Kidney (tissue), 14 donors: ENCODE results near the gene SLC35F1. TPM values are rescaled to one million over a fixed set of nuclear protein-coding genes. Genes with fewer than 3 reads are reported as not detected.

Source experiments
- DNase-seq, 5 donors: peaks; one replicate each; pipeline ENCODE4 v3.0.0-alpha.2; 2013 to 2020
- FAIRE-seq: peaks from 2 replicates; lab custom pipeline; 2012; peaks lifted over from hg19 to GRCh38; lab: Jason Lieb, UNC
- H3K27ac ChIP-seq, 2 donors: one replicate each; pipeline ENCODE4 v1.7.0; 2013; ENCODE audit warnings: low read depth in 2 of 2, low read length in 2 of 2, inconsistent platforms in 1 of 2
- H3K27me3 ChIP-seq: one replicate; pipeline ENCODE4 v1.7.1; 2013; ENCODE audit warnings: low read length, inconsistent platforms; ENCODE audit not compliant: control insufficient read depth, insufficient read depth
- H3K36me3 ChIP-seq, 3 donors: one replicate each; pipeline versions ENCODE4 v1.7.0 to v1.7.1; 2013; ENCODE audit warnings: low read length in 3 of 3, control low read depth in 1 of 3, inconsistent platforms in 1 of 3; ENCODE audit not compliant: insufficient read depth in 3 of 3, control insufficient read depth in 2 of 3
- H3K4me1 ChIP-seq, 3 donors: one replicate each; pipeline versions ENCODE4 v1.7.0 to v1.7.1; 2013; ENCODE audit warnings: low read length in 3 of 3, inconsistent platforms in 1 of 3, low read depth in 1 of 3; ENCODE audit not compliant: control insufficient read depth in 2 of 3, insufficient read depth in 2 of 3
- H3K4me3 ChIP-seq, 3 donors: one replicate each; pipeline versions ENCODE4 v1.7.0 to v1.8.1; 2013; ENCODE audit warnings: low read length in 3 of 3, control low read depth in 1 of 3, inconsistent platforms in 1 of 3
- H3K9ac ChIP-seq, 3 donors: one replicate each; pipeline versions ENCODE4 v1.7.0 to v1.7.1; 2013; ENCODE audit warnings: low read length in 3 of 3, control low read depth in 1 of 3, inconsistent platforms in 1 of 3
- H3K9me3 ChIP-seq, 3 donors: one replicate each; pipeline versions ENCODE4 v1.7.0 to v1.7.1; 2013; ENCODE audit warnings: low read length in 3 of 3, control low read depth in 1 of 3, inconsistent platforms in 1 of 3; ENCODE audit not compliant: control insufficient read depth in 2 of 3, insufficient read depth in 1 of 3
- CTCF ChIP-seq: IDR thresholded peaks from 3 replicates; pipeline ENCODE4 v1.5.1; 2012; ENCODE audit warnings: mild to moderate bottlenecking, moderate library complexity, borderline replicate concordance; ENCODE audit not compliant: insufficient read depth; ENCODE audit errors: extremely low read depth
- intact Hi-C: fragments of 100-400 bp; cut with DNase I; formaldehyde crosslinking; loops from one replicate; pipeline ENCODE4 v1.11.1; 2022
- polyA plus RNA-seq: library from polyadenylated mRNA; stranded (reverse); fragments of 350-450 nt; fragmentation: Illumina TruSeq; extraction: RNeasy Lipid Tissue Mini Kit (QIAGEN cat#74804); gene quantifications from one replicate; pipeline ENCODE4 v1.2.3, GENCODE V29; 2014; ENCODE audit warnings: low read depth, low replicate concordance; ENCODE audit not compliant: insufficient read depth
- total RNA-seq: library from RNA; stranded (reverse); fragmentation: NEBNext Ultra II Directional; extraction: Animal tissue kit (Norgen Biotek cat#: 25700); gene quantifications from one replicate; pipeline ENCODE4 v1.2.1, GENCODE V29; 2021
- donor health status: control.
- donor health status: control.
- donor health status: control.
- donor health status: control.
- donor health status: control.
- donor health status: DM: yes; HTN: yes; CAD: no.
- donor health status: Normal renal cell carcinoma (clear cell type).

Gene SLC35F1
- total and polyA plus RNA-seq, 2 donors from 2014 or later: 0.28 to 0.63 TPM

DNA sequence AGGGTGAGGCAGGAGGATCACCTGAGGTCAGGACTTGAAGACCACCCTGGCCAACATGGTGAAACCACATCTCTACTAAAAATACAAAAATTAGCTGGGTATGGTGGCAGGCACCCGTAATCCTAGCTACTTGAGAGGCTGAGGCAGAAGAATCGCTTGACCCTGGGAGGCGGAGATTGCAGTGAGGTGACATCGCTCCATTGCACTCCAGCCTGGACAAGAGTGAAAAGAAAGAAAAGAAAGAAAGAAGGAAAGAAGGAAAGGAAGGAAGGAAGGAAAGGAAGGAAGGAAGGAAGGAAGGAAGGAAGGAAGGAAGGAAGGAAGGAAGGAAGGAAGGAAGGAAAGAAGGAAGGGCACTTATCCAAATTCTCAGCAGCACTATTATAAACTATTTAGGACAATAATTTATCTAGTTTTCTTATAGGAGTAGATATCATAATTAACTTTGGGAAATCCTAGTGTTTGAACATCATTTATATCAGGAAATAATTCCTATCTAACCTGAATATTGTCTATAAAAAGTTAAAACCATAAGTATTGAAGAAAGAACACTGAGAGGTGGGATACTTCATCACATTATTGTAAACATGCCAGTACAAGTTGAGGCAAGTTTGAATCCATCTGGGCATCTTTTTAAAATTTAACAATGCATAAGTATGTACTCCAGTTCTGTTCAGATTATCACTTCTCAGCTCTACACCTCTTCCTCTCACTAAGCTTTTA is 305.5 kb downstream of the SLC35F1 start:
- no peak overlapping the region for H3K9ac ChIP-seq
- no peaks in the 10 kb centered on the region for H3K9me3 ChIP-seq
- no peaks in the 10 kb centered on the region for H3K4me1 ChIP-seq
- no peak for TF ChIP-seq CTCF
- H3K36me3 ChIP-seq: no peaks in the 10 kb centered on the region
- H3K27ac ChIP-seq: no peak overlapping the region
- H3K4me3 ChIP-seq: no peak overlapping the region
- DNase-seq (no peak), FAIRE-seq (no peak)
- intact Hi-C loops: no loop called here
- no peaks in the 10 kb centered on the region for H3K27me3 ChIP-seq

- H3K27ac ChIP-seq: no peak overlapping the region
- intact Hi-C loops: no loop called here
- no peak for TF ChIP-seq CTCF
Measured at GRCh38 chr6:118215269-118215668, 308.2 kb downstream of the SLC35F1 start.

GRCh38 chr6:118216751-118217150 is 309.7 kb downstream of the SLC35F1 start:
- TF ChIP-seq CTCF: no peak
- DNase-seq (no peak), FAIRE-seq (no peak)
- H3K4me3 ChIP-seq: no peak overlapping the region
- no peaks in the 10 kb centered on the region for H3K27me3 ChIP-seq
- H3K9ac ChIP-seq: no peak overlapping the region
- H3K27ac ChIP-seq: no peak overlapping the region
- H3K4me1 ChIP-seq: no peaks in the 10 kb centered on the region
- intact Hi-C loops: no loop called here
- no peaks in the 10 kb centered on the region for H3K9me3 ChIP-seq
- H3K36me3 ChIP-seq: no peaks in the 10 kb centered on the region

More at GRCh38 chr6:118215269-118215668, 308.2 kb downstream of the SLC35F1 start:
- FAIRE-seq (no peak), DNase-seq (no peak)
- H3K4me1 ChIP-seq: no peaks in the 10 kb centered on the region
- no peaks in the 10 kb centered on the region for H3K27me3 ChIP-seq
- H3K9me3 ChIP-seq: no peaks in the 10 kb centered on the region
- H3K9ac ChIP-seq: no peak overlapping the region
- no peaks in the 10 kb centered on the region for H3K36me3 ChIP-seq
- no peak overlapping the region for H3K4me3 ChIP-seq
